D721Med (cell line): ENCODE results near the gene CBX1.

ENCODE experiments used
- DNase-seq: peaks from one replicate; pipeline ENCODE4 v3.0.0; 2011; ENCODE audit warnings: low spot score; ENCODE audit not compliant: insufficient read length
- FAIRE-seq: peaks from 2 replicates; lab custom pipeline; 2011; peaks lifted over from hg19 to GRCh38; lab: Jason Lieb, UNC
- CTCF ChIP-seq: IDR thresholded peaks from 2 replicates; pipeline ENCODE4 v1.5.1; 2012; ENCODE audit warnings: mild to moderate bottlenecking, control low read depth; ENCODE audit not compliant: insufficient read depth; ENCODE audit errors: missing control alignments

Gene CBX1

GRCh38 chr17:48144231-48144630, 43.0 kb upstream of the CBX1 start:
- FAIRE-seq (no peak), DNase-seq (no peak)
- no peak for TF ChIP-seq CTCF

GRCh38 chr17:48143629-48144028, 42.4 kb upstream of the CBX1 start:
- TF ChIP-seq CTCF: no peak
- DNase-seq (no peak), FAIRE-seq (no peak)

GRCh38 chr17:48139944-48140343, 38.7 kb upstream of the CBX1 start:
- FAIRE-seq: no peak
- TF ChIP-seq CTCF: no peak
- no peak for DNase-seq

GRCh38 chr17:48137656-48138055, 36.4 kb upstream of the CBX1 start:
- FAIRE-seq (peak; percentile 82), DNase-seq (peak; percentile 51)

GRCh38 chr17:48134912-48135480, 33.7 kb upstream of the CBX1 start:
- no peak for FAIRE-seq
- DNase-seq: no peak
- peak; percentile 32 for TF ChIP-seq CTCF

More at GRCh38 chr17:48137656-48138055, 36.4 kb upstream of the CBX1 start:
- no peak for TF ChIP-seq CTCF

GRCh38 chr17:48132385-48132784, 31.1 kb upstream of the CBX1 start:
- no peak for DNase-seq
- no peak for TF ChIP-seq CTCF
- no peak for FAIRE-seq

- FAIRE-seq (peak; percentile 74), DNase-seq (no peak)
- peak; percentile 99 for TF ChIP-seq CTCF
Measured at GRCh38 chr17:48131216-48131824, 30.0 kb upstream of the CBX1 start.
